Sigmoid colon (tissue), 4 donors: ENCODE results near the gene PDCD4.

ENCODE experiments used
- CTCF ChIP-seq, 4 experiments: fragments of 450-650 bp in 3 of 4; fragments of 200-600 bp in 1 of 4; IDR thresholded peaks; one replicate each; pipeline ENCODE4 v1.5.1; 2016 to 2019; ENCODE audit warnings: antibody characterized with exemption in 4 of 4, mild to moderate bottlenecking in 3 of 4, moderate library complexity in 2 of 4
- EP300 ChIP-seq, 4 donors: sonication (generic); formaldehyde crosslinking; IDR thresholded peaks; one replicate each; pipeline ENCODE4 v1.6.1; 2017; ENCODE audit warnings: antibody characterized with exemption in 4 of 4
- POLR2A ChIP-seq, 2 donors: fragments of 450-650 bp; IDR thresholded peaks; one replicate each; pipeline ENCODE4 v1.6.1; 2016; ENCODE audit warnings: antibody characterized with exemption in 2 of 2, mild to moderate bottlenecking in 2 of 2, moderate library complexity in 2 of 2
- POLR2AphosphoS5 ChIP-seq, 4 donors: sonication (generic); formaldehyde crosslinking; IDR thresholded peaks; one replicate each; pipeline ENCODE4 v1.6.1; 2017; ENCODE audit warnings: antibody characterized with exemption in 4 of 4

GRCh38 chr10:110837418-110838171 lies 34.1 kb upstream of the PDCD4 start:
- TF ChIP-seq CTCF (IDR thresholded peaks at IDR 0.05) (no peak), EP300 (IDR thresholded peaks at IDR 0.05) (peak; percentile 79 to 98 (median 92)), POLR2A (IDR thresholded peaks at IDR 0.05) (no peak), POLR2AphosphoS5 (IDR thresholded peaks at IDR 0.05) (peak; percentile 63 to 87 (median 80))
